ENCODE results near the gene P2RX2. TPM values are rescaled to one million over a fixed set of nuclear protein-coding genes. Genes with fewer than 3 reads are reported as not detected.

P2RX2 gene
- total and polyA plus RNA-seq, 8 donors = 0.19 to 0.78 TPM; not detected in 6

DNA sequence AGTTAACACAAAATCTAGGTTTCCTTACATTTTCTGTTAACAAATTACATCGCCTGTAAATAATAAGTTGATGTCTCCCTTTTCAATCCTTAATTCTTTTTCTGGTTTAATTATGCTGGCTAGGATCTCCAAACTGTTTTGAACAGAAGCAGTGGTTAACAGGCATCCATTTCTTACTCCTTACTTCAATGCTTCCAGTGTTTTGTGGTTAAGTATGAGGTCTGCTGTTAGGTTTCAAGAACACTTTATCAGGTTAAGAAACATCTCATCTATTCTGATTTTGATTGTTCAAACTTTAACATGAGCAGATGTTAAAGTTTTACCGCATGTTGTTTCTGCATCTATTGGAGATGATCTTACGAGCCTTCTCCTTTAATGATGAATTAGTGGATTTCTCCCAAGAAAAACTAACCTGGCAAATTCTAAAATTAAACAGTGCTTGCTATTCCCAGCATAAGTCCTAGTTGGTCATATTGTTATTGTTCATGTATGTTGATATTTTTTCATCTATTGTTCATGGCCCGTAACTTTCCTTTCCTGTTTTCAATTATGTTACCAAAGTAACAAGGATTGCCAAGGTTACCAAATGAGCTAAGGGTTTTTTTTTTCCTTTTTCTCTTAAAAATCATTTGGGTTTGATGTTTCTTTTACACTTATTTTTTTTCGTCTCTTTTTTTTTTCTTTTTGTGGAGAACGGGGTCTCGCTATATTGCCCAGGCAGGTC is 35.2 kb downstream of the P2RX2 start:
- Histone ChIP-seq H3K27ac (no peak overlapping the region), H3K36me3 (peaks cover 49 to 98% (median 96%) of the 10 kb centered on the region in 4 donors), H3K4me1 (no peaks in the 10 kb centered on the region), H3K4me3 (no peak overlapping the region), H3K9me3 (no peaks in the 10 kb centered on the region), H3K27me3 (no peaks in the 10 kb centered on the region)
- TF ChIP-seq EP300 (IDR thresholded peaks at IDR 0.05) (no peak), POLR2A (IDR thresholded peaks at IDR 0.05) (no peak)
- TF ChIP-seq, protein P1, sequence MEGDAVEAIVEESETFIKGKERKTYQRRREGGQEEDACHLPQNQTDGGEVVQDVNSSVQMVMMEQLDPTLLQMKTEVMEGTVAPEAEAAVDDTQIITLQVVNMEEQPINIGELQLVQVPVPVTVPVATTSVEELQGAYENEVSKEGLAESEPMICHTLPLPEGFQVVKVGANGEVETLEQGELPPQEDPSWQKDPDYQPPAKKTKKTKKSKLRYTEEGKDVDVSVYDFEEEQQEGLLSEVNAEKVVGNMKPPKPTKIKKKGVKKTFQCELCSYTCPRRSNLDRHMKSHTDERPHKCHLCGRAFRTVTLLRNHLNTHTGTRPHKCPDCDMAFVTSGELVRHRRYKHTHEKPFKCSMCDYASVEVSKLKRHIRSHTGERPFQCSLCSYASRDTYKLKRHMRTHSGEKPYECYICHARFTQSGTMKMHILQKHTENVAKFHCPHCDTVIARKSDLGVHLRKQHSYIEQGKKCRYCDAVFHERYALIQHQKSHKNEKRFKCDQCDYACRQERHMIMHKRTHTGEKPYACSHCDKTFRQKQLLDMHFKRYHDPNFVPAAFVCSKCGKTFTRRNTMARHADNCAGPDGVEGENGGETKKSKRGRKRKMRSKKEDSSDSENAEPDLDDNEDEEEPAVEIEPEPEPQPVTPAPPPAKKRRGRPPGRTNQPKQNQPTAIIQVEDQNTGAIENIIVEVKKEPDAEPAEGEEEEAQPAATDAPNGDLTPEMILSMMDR (IDR thresholded peaks at IDR 0.05) = no peak
- DNase-seq = no peak
- intact Hi-C loops (cut with DNase I; ENCODE audit: low total_unique reads) = no loop called here
- 89 to 95% (median 93%) methylated on average over 7 of the region's 7 CpGs for WGBS, 5 donors

GRCh38 chr12:132657004-132657727 is 38.6 kb downstream of the P2RX2 start:
- TF ChIP-seq POLR2AphosphoS5 (IDR thresholded peaks at IDR 0.05) (no peak), POLR2A (IDR thresholded peaks at IDR 0.05) (no peak), EP300 (IDR thresholded peaks at IDR 0.05) (no peak)
- TF ChIP-seq, protein P1 (IDR thresholded peaks at IDR 0.05) = no peak
- no peak for DNase-seq
- no peaks in the 10 kb centered on the region for H3K9me3 ChIP-seq
- 91 to 95% (median 93%) methylated on average over 12 of the region's 12 CpGs for WGBS, 5 donors
- H3K27ac ChIP-seq = no peak overlapping the region
- H3K27me3 ChIP-seq = no peaks in the 10 kb centered on the region
- peaks cover 70 to 100% (median 100%) of the 10 kb centered on the region in 4 donors for H3K36me3 ChIP-seq
- intact Hi-C loops (cut with DNase I; ENCODE audit: low total_unique reads) = no loop called here
- H3K4me3 ChIP-seq = no peak overlapping the region
- H3K4me1 ChIP-seq = no peaks in the 10 kb centered on the region

DNA sequence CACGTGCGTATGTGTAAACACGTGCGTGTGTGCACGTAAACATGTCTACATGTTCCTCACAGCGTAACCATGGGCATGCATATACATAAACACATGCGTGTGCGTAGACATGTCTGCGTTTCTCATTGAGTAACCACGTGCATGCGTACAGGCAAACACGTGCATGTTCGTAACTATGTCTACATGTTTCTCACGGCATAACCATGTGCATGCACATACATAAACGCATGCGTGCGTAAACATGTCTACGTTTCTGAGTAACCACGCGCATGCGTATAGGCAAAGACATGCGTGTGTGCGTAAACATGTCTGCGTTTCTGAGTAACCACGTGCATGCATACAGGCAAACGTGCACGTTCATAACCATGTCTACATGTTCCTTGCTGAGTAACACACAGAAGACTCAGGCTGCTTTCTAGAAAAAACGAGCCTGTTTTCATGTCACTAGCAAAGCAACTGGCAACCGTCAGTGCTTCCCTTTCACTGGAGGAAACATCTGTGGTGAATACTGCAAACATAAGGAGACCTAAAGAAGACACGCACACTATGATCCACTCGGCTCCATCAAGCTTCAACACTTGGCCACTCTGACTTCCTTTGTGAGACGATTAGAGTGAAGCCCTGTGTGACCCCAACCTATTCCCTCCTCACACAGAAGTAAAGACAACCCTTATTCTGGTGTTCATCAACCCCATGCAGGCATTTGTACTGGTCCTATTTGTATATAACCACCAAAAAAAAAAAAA is 39.7 kb downstream of the P2RX2 start:
- no peak for TF ChIP-seq POLR2AphosphoS5 (IDR thresholded peaks at IDR 0.05)
- TF ChIP-seq, protein P1 (IDR thresholded peaks at IDR 0.05) = no peak
- no peak for TF ChIP-seq POLR2A (IDR thresholded peaks at IDR 0.05)
- no peak for TF ChIP-seq EP300 (IDR thresholded peaks at IDR 0.05)
- WGBS, 5 donors = 91 to 94% (median 92%) methylated on average over 32 of the region's 32 CpGs
- no peak overlapping the region for H3K27ac ChIP-seq
- no peaks in the 10 kb centered on the region for H3K4me1 ChIP-seq
- H3K9me3 ChIP-seq = no peaks in the 10 kb centered on the region
- intact Hi-C loops (cut with DNase I; ENCODE audit: low total_unique reads) = no loop called here
- peaks cover 79 to 100% (median 100%) of the 10 kb centered on the region in 4 donors for H3K36me3 ChIP-seq
- H3K4me3 ChIP-seq = no peak overlapping the region
- no peak for DNase-seq
- H3K27me3 ChIP-seq = no peaks in the 10 kb centered on the region

DNA sequence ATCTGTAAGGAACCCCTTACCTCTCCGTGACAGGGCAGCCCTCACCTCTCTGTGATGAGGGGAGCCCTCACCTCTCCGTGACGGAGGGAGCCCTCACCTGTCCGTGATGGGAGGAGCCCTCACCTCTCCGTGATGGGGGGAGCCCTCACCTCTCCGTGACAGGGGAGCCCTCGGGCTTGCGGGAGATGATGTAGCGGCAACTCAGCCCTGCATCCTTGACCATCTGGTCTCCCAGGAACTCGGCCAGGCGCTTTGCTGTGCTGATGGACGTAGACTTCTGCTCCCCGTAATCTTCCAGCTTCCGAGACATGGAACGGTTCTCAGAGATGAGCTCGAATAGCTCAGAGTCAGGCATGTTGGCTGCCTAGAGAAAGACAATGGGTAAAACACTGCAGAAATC is 40.6 kb downstream of the P2RX2 start:
- no peaks in the 10 kb centered on the region for H3K27me3 ChIP-seq
- no peak overlapping the region for H3K27ac ChIP-seq
- DNase-seq = no peak
- no peaks in the 10 kb centered on the region for H3K4me1 ChIP-seq
- intact Hi-C loops (cut with DNase I; ENCODE audit: low total_unique reads) = no loop called here
- H3K9me3 ChIP-seq = no peaks in the 10 kb centered on the region
- 90 to 95% (median 93%) methylated on average over 15 to 16 of the region's 16 CpGs for WGBS, 5 donors
- TF ChIP-seq, protein P1 (IDR thresholded peaks at IDR 0.05) = no peak
- no peak for TF ChIP-seq POLR2AphosphoS5 (IDR thresholded peaks at IDR 0.05)
- TF ChIP-seq EP300 (IDR thresholded peaks at IDR 0.05) = no peak
- H3K4me3 ChIP-seq = no peak overlapping the region
- peaks cover 87 to 100% (median 100%) of the 10 kb centered on the region in 4 donors for H3K36me3 ChIP-seq
